Activated naive CD8-positive, alpha-beta T cell treated with anti-CD3 and anti-CD28 coated beads, Interleukin-2, amount 50 U/mL, for 24 hours (primary cell): Measurements from ENCODE around the gene FNBP1L.
"Not testable (repeated sequence)": the region's sequence is repeated elsewhere in the genome, so short reads cannot be mapped to it uniquely, and the experiment has no call there.

ENCODE experiments used
- ATAC-seq: fragments of 150-1000 bp; cut with Tn5 transposase; one replicate; pipeline ENCODE4 v1.10.0; 2021
- DNase-seq: peaks from one replicate; pipeline ENCODE4 v3.0.0; 2021
- H3K27ac Mint-ChIP-seq: one replicate; pipeline ENCODE4 v1.8.0; 2021; ENCODE audit warnings: mild to moderate bottlenecking, mixed read lengths
- H3K27me3 Mint-ChIP-seq: one replicate; pipeline ENCODE4 v1.8.0; 2021; ENCODE audit warnings: mixed read lengths
- H3K36me3 Mint-ChIP-seq: one replicate; pipeline ENCODE4 v1.8.0; 2021; ENCODE audit warnings: low read depth, mixed read lengths
- H3K4me1 Mint-ChIP-seq: one replicate; pipeline ENCODE4 v1.8.0; 2021; ENCODE audit warnings: mixed read lengths
- H3K4me3 Mint-ChIP-seq: one replicate; pipeline ENCODE4 v1.8.0; 2021; ENCODE audit warnings: mild to moderate bottlenecking, moderate library complexity, mixed read lengths
- H3K9me3 Mint-ChIP-seq: one replicate; pipeline ENCODE4 v1.8.0; 2021; ENCODE audit warnings: mixed read lengths

The FNBP1L gene

GRCh38 chr1:93546162-93546863 is 98.4 kb downstream of the FNBP1L start:
- no peaks in the 10 kb centered on the region for H3K4me1 Mint-ChIP-seq
- ATAC-seq (no peak), DNase-seq (no peak)
- no peak overlapping the region for H3K4me3 Mint-ChIP-seq
- H3K36me3 Mint-ChIP-seq: no peaks in the 10 kb centered on the region
- H3K9me3 Mint-ChIP-seq: no peaks in the 10 kb centered on the region
- no peaks in the 10 kb centered on the region for H3K27me3 Mint-ChIP-seq
- no peak overlapping the region for H3K27ac Mint-ChIP-seq

- no peaks in the 10 kb centered on the region for H3K36me3 Mint-ChIP-seq
- peaks cover 4% of the 10 kb centered on the region for H3K27me3 Mint-ChIP-seq
- H3K27ac Mint-ChIP-seq: no peak overlapping the region
- DNase-seq: no peak
- H3K4me1 Mint-ChIP-seq: no peaks in the 10 kb centered on the region
- no peak overlapping the region for H3K4me3 Mint-ChIP-seq
- no peak for ATAC-seq
- no peaks in the 10 kb centered on the region for H3K9me3 Mint-ChIP-seq
Measured at GRCh38 chr1:93549131-93549530, 101.2 kb downstream of the FNBP1L start.

- no peak overlapping the region for H3K4me3 Mint-ChIP-seq
- DNase-seq: no peak
- peaks cover 3% of the 10 kb centered on the region for H3K4me1 Mint-ChIP-seq
- peaks cover 6% of the 10 kb centered on the region for H3K27me3 Mint-ChIP-seq
- H3K27ac Mint-ChIP-seq: no peak overlapping the region
- no peaks in the 10 kb centered on the region for H3K9me3 Mint-ChIP-seq
- no peaks in the 10 kb centered on the region for H3K36me3 Mint-ChIP-seq
- no peak for ATAC-seq
Measured at GRCh38 chr1:93549811-93550210, 101.9 kb downstream of the FNBP1L start.

GRCh38 chr1:93552741-93553455 is 105.0 kb downstream of the FNBP1L start:
- Mint-ChIP-seq H3K27me3 (peaks cover 9% of the 10 kb centered on the region), H3K36me3 (no peaks in the 10 kb centered on the region), H3K4me3 (no peak overlapping the region), H3K9me3 (peaks cover 2% of the 10 kb centered on the region), H3K4me1 (peaks cover 9% of the 10 kb centered on the region), H3K27ac (no peak overlapping the region)
- ATAC-seq (no peak), DNase-seq (no peak)

GRCh38 chr1:93553886-93554490 is 106.1 kb downstream of the FNBP1L start:
- DNase-seq, H3K4me3 Mint-ChIP-seq, H3K9me3 Mint-ChIP-seq, H3K36me3 Mint-ChIP-seq, ATAC-seq, H3K27ac Mint-ChIP-seq: not testable (repeated sequence)
- peaks cover 12% of the 10 kb centered on the region for H3K27me3 Mint-ChIP-seq
- peaks cover 11% of the 10 kb centered on the region for H3K4me1 Mint-ChIP-seq

GRCh38 chr1:93554883-93555872 is 107.3 kb downstream of the FNBP1L start:
- no peak overlapping the region for H3K27ac Mint-ChIP-seq
- no peak overlapping the region for H3K4me3 Mint-ChIP-seq
- DNase-seq (no peak), ATAC-seq (no peak)
- H3K36me3 Mint-ChIP-seq: no peaks in the 10 kb centered on the region
- peaks cover 12% of the 10 kb centered on the region for H3K27me3 Mint-ChIP-seq
- peaks cover 11% of the 10 kb centered on the region for H3K4me1 Mint-ChIP-seq
- peaks cover 5% of the 10 kb centered on the region for H3K9me3 Mint-ChIP-seq

GRCh38 chr1:93556291-93556690 is 108.4 kb downstream of the FNBP1L start:
- Mint-ChIP-seq H3K27ac (no peak overlapping the region), H3K27me3 (peaks cover 12% of the 10 kb centered on the region), H3K4me1 (peaks cover 11% of the 10 kb centered on the region), H3K4me3 (no peak overlapping the region), H3K9me3 (peaks cover 5% of the 10 kb centered on the region), H3K36me3 (no peaks in the 10 kb centered on the region)
- ATAC-seq (no peak), DNase-seq (no peak)

GRCh38 chr1:93559045-93559444 is 111.1 kb downstream of the FNBP1L start:
- no peak overlapping the region for H3K4me3 Mint-ChIP-seq
- no peak for ATAC-seq
- peaks cover 5% of the 10 kb centered on the region for H3K9me3 Mint-ChIP-seq
- H3K4me1 Mint-ChIP-seq: peaks cover 11% of the 10 kb centered on the region
- no peak overlapping the region for H3K27ac Mint-ChIP-seq
- H3K36me3 Mint-ChIP-seq: peaks cover 2% of the 10 kb centered on the region
- H3K27me3 Mint-ChIP-seq: peaks cover 8% of the 10 kb centered on the region
- DNase-seq: no peak

GRCh38 chr1:93559695-93560094 is 111.8 kb downstream of the FNBP1L start:
- H3K27me3 Mint-ChIP-seq: peaks cover 6% of the 10 kb centered on the region
- H3K27ac Mint-ChIP-seq: no peak overlapping the region
- H3K4me1 Mint-ChIP-seq: peaks cover 9% of the 10 kb centered on the region
- peaks cover 2% of the 10 kb centered on the region for H3K36me3 Mint-ChIP-seq
- peaks cover 5% of the 10 kb centered on the region for H3K9me3 Mint-ChIP-seq
- ATAC-seq (no peak), DNase-seq (no peak)
- H3K4me3 Mint-ChIP-seq: no peak overlapping the region

GRCh38 chr1:93565496-93566206 is 117.7 kb downstream of the FNBP1L start:
- no peaks in the 10 kb centered on the region for H3K9me3 Mint-ChIP-seq
- DNase-seq (no peak), ATAC-seq (no peak)
- H3K27me3 Mint-ChIP-seq: no peaks in the 10 kb centered on the region
- H3K27ac Mint-ChIP-seq: no peak overlapping the region
- H3K36me3 Mint-ChIP-seq: peaks cover 2% of the 10 kb centered on the region
- no peak overlapping the region for H3K4me3 Mint-ChIP-seq
- no peaks in the 10 kb centered on the region for H3K4me1 Mint-ChIP-seq

GRCh38 chr1:93566227-93566626 is 118.3 kb downstream of the FNBP1L start:
- Mint-ChIP-seq H3K9me3 (no peaks in the 10 kb centered on the region), H3K4me1 (no peaks in the 10 kb centered on the region), H3K4me3 (no peak overlapping the region), H3K36me3 (peaks cover 2% of the 10 kb centered on the region), H3K27me3 (no peaks in the 10 kb centered on the region), H3K27ac (no peak overlapping the region)
- DNase-seq (no peak), ATAC-seq (no peak)

GRCh38 chr1:93567255-93567918 is 119.5 kb downstream of the FNBP1L start:
- Mint-ChIP-seq H3K4me3 (no peak overlapping the region), H3K9me3 (no peaks in the 10 kb centered on the region), H3K27ac (no peak overlapping the region), H3K4me1 (no peaks in the 10 kb centered on the region), H3K27me3 (no peaks in the 10 kb centered on the region), H3K36me3 (peaks cover 2% of the 10 kb centered on the region)
- DNase-seq: no peak
- ATAC-seq: peak; percentile 86

- no peaks in the 10 kb centered on the region for H3K36me3 Mint-ChIP-seq
- ATAC-seq (no peak), DNase-seq (no peak)
- H3K4me1 Mint-ChIP-seq: no peaks in the 10 kb centered on the region
- no peak overlapping the region for H3K27ac Mint-ChIP-seq
- H3K27me3 Mint-ChIP-seq: no peaks in the 10 kb centered on the region
- no peaks in the 10 kb centered on the region for H3K9me3 Mint-ChIP-seq
- no peak overlapping the region for H3K4me3 Mint-ChIP-seq
Measured at GRCh38 chr1:93569489-93569888, 121.6 kb downstream of the FNBP1L start.
